ENCODE data around the gene IRF2BP2. TPM values are rescaled to one million over a fixed set of nuclear protein-coding genes. Genes with fewer than 3 reads are reported as not detected.
A peak's percentile ranks its signal among the peaks of the same experiment; 100 is the strongest.

Gene IRF2BP2
- total RNA-seq, 1 donor from 2014 or later: 206 TPM

- Mint-ChIP-seq H3K9me3 (no peaks in the 10 kb centered on the region), H3K27me3 (peaks cover 2% of the 10 kb centered on the region), H3K36me3 (ENCODE audit: low read depth) (peaks cover 5% of the 10 kb centered on the region), H3K4me1 (peaks cover 44% of the 10 kb centered on the region), H3K27ac (peak overlapping the region; percentile 100), H3K4me3 (peak overlapping the region; percentile 95)
- peak; percentile 73 for DNase-seq
- intact Hi-C loops (cut with micrococcal nuclease): loop anchor here (2.0 to 5.0 kb wide), 4 partner anchors 43 to 889 kb away; partner anchors contain the start of gene B3GALNT2
These were observed 3.3 kb upstream of the IRF2BP2 start for GRCh38 chr1:234613128-234613875.

DNA sequence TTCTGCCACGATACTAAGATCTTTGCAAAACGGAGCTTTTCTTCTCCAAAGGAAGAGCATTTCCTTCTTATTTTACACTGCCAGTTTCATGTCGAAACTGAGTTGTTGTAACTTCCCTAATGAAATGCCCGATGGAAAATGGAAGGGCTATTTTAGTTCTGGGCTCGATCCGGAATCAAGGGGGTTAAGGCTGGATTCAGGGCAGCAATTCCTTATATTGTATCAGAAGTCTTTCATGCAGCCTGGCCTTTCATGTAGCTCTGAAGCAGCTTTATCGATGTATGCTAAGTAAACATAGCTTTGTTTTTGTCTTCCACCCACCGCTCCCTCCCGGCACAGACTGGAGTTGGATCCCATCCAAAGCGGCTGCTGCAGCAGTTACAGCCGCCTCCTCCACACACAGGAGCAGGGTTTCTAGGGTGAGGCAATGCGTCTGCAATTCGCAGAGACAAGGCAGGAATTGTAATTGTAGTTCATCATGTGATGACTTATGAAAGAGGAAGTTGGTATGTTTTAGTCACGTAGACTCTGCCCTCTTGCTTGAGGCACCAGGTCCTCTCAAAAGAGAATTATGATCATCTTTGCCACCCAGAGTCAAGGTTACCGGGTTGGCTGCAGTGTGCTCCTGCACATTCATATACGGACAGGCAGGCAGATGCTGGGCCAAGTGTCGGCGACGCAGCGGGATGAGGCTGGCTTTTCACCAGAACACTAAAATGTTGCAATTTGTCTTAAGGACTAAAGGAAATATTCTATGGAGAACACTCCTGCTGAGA, 2.6 kb upstream of the IRF2BP2 start:
- peak overlapping the region; percentile 100 for H3K27ac Mint-ChIP-seq
- intact Hi-C loops (cut with micrococcal nuclease): loop anchor here (1.0 to 5.0 kb wide), 8 partner anchors 44 to 890 kb away; partner anchors contain the start of gene B3GALNT2
- peaks cover 2% of the 10 kb centered on the region for H3K27me3 Mint-ChIP-seq

DNA sequence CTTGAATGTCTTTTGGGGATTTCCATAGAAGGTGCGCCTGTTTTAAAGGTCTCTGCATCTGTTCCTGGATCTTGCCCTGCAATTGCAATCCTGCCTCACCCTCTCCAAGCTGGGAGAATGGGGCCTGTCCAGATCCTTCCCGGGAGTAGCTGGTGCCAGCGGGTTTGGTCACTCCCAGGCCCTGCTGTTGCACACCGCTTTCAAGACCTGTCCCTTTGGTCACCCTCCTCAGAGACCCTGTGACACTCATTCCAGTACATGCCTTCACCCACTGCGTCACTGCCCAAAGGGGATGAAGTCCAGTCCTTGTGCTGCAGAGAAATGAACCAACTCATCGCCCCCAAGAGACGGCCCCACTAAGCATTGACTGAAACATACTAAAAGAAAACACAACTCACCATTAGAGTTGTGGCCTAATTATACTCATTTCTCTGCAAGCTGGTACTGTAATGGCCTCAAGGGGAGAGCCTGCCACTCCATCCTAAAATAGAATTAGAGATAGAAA, 1.9 kb upstream of the IRF2BP2 start:
- peak; percentile 84 for DNase-seq
- no peaks in the 10 kb centered on the region for H3K9me3 Mint-ChIP-seq
- H3K36me3 Mint-ChIP-seq (ENCODE audit: low read depth): peaks cover 19% of the 10 kb centered on the region
- H3K27me3 Mint-ChIP-seq: peaks cover 2% of the 10 kb centered on the region
- H3K27ac Mint-ChIP-seq: peak overlapping the region; percentile 100
- H3K4me1 Mint-ChIP-seq: peaks cover 44% of the 10 kb centered on the region
- intact Hi-C loops (cut with micrococcal nuclease): loop anchor here (1.0 to 5.0 kb wide), 13 partner anchors 45 to 890 kb away; partner anchors contain the start of gene B3GALNT2
- H3K4me3 Mint-ChIP-seq: peak overlapping the region; percentile 95

More for the DNA sequence above, 2.6 kb upstream of the IRF2BP2 start:
- Mint-ChIP-seq H3K36me3 (ENCODE audit: low read depth) (peaks cover 13% of the 10 kb centered on the region), H3K9me3 (no peaks in the 10 kb centered on the region), H3K4me1 (peaks cover 44% of the 10 kb centered on the region), H3K4me3 (peak overlapping the region; percentile 95)
- peak; percentile 90 for DNase-seq

GRCh38 chr1:234611225-234611846, 1.4 kb upstream of the IRF2BP2 start:
- peak overlapping the region; percentile 95 for H3K4me3 Mint-ChIP-seq
- H3K27me3 Mint-ChIP-seq: peaks cover 2% of the 10 kb centered on the region
- no peaks in the 10 kb centered on the region for H3K9me3 Mint-ChIP-seq
- peaks cover 24% of the 10 kb centered on the region for H3K36me3 Mint-ChIP-seq (ENCODE audit: low read depth)
- DNase-seq: peak; percentile 92
- intact Hi-C loops (cut with micrococcal nuclease): loop anchor here (1.0 to 5.0 kb wide), 6 partner anchors 157 to 891 kb away; partner anchors contain the start of gene B3GALNT2
- peaks cover 42% of the 10 kb centered on the region for H3K4me1 Mint-ChIP-seq
- H3K27ac Mint-ChIP-seq: peak overlapping the region; percentile 100

DNA sequence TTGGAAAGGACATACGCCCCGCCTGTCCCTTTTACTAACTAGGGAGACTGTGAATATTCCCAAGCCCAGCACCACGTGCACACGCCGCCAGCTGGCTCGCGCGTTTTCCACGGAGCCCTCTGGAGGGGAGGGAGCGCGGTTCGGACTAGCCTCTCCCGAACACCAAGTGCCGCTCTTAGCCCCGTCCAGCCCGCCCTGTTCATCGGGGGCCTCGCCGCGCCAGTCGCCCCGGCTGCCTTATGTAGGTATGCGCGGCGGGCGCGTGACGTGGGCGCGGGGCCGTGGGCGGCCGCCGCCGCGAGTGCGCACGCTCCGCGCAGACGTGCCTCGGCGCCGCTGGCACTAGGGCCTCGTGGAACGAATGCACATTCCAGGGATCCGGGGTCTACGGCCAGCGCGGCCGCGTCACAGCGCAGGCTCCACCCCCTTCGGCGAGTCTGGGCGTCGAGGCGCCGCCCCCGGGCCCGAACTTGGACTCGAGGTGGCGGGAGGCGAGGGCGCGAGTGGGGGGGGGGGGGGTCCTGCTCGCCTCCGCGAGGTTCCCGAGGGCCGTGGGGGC, 767 bp upstream of the IRF2BP2 start:
- Mint-ChIP-seq H3K27ac (peak overlapping the region; percentile 100), H3K4me3 (peak overlapping the region; percentile 95), H3K27me3 (peaks cover 2% of the 10 kb centered on the region), H3K9me3 (no peaks in the 10 kb centered on the region), H3K4me1 (peaks cover 47% of the 10 kb centered on the region), H3K36me3 (ENCODE audit: low read depth) (peaks cover 30% of the 10 kb centered on the region)
- intact Hi-C loops (cut with micrococcal nuclease): loop anchor here (1.0 to 5.0 kb wide), 7 partner anchors 158 to 892 kb away; partner anchors contain the start of gene B3GALNT2
- peak; percentile 98 for DNase-seq

- Mint-ChIP-seq H3K36me3 (ENCODE audit: low read depth) (peaks cover 41% of the 10 kb centered on the region), H3K4me1 (peaks cover 51% of the 10 kb centered on the region), H3K27ac (no peak overlapping the region), H3K27me3 (peaks cover 2% of the 10 kb centered on the region), H3K9me3 (no peaks in the 10 kb centered on the region), H3K4me3 (peak overlapping the region; percentile 95)
- no peak for DNase-seq
- intact Hi-C loops (cut with micrococcal nuclease): loop anchor here (1.0 to 10.0 kb wide), 4 partner anchors 354 to 1255 kb away; partner anchors contain the start of genes B3GALNT2 and LYST
These were observed 311 bp downstream of the IRF2BP2 start for GRCh38 chr1:234609691-234610042.

DNA sequence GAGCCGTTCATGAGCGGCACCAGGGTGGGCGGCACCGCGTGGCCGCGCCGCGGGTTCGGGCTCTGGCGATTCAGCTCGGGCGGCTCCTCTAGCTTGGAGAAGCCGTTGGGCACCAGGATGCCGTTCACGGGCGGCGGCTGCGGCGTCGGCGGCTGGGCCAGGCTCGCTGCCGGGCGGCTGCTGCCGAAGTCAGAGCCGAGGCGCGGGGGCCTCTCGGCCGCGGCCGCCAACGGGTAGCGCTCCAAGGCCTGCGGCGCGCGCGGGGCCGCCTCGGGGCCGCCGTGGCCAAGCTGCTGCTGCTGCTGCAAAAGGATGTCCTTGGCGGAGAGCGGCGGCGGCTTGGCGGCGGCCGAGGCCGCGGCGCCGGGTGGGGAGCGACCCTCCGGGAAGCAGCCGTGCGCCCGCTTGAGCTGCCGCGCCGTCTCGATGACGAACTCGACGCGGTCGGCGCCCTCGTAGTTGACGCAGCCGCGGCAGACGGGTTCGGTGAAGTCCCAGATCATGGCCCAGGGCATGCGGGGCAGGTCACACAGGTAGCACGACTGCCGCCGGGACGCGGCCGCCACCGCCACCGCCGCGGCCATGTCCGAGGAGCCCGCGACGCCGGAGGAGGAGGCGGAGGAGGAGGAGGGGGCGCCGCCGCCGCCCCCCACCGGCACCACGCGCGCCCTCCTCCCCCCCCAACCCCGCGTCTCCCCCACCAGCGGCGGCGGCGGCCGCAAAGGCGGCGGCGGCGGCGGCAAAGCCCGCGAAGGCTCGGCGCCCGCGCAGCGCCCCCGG, 877 bp downstream of the IRF2BP2 start:
- Mint-ChIP-seq H3K27ac (peak overlapping the region; percentile 92), H3K9me3 (no peaks in the 10 kb centered on the region), H3K4me3 (peak overlapping the region; percentile 77), H3K36me3 (ENCODE audit: low read depth) (peaks cover 44% of the 10 kb centered on the region), H3K27me3 (peaks cover 2% of the 10 kb centered on the region), H3K4me1 (peaks cover 52% of the 10 kb centered on the region)
- DNase-seq: peak; percentile 90
- intact Hi-C loops (cut with micrococcal nuclease): loop anchor here (1.0 to 10.0 kb wide), 2 partner anchors 9 to 1256 kb away; partner anchors contain the start of gene LYST

DNA sequence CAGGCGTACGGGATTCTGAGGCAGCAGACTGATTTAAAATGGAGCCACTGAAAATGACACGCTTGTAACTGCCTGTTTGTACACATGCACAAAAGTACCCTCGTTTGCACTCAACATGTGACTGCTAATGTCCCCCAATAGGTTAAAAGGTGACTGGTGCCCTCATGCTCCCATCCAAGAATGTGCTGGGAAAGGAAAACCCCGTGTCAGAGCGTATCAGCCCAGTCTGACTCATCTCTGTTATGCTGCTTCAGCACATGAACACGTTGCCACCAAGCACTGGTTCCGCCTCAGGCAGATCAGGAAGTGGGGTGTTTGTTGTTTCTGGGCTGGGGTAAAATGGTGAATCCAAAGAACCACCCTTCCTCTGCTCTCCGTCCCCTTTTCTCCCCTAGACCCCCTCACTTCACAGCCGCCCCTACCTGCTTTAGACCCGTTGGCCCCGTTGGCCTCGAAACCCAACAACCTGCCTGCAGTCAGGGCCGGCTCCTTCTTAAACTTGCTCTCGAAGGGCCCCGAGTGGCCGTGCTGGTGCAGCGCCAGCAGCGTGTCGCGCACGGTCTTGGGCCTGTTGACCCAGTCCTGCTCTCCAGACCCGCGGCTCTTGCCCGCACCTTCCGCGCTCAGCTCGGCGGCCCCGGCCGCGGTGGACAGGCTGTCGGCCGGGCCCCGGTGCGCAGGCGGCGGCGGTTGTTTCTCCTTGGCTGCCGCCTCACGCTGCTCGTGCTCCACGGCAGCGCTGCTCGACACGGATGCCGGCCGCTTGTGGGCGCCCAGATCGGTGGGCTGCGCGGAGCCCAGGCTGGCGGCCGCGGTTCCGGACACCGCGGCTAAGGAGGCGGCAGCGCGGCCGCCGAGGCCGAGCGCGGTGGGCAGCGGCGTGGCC, 1.7 kb downstream of the IRF2BP2 start:
- Mint-ChIP-seq H3K27me3 (peaks cover 2% of the 10 kb centered on the region), H3K36me3 (ENCODE audit: low read depth) (peaks cover 52% of the 10 kb centered on the region)

DNA sequence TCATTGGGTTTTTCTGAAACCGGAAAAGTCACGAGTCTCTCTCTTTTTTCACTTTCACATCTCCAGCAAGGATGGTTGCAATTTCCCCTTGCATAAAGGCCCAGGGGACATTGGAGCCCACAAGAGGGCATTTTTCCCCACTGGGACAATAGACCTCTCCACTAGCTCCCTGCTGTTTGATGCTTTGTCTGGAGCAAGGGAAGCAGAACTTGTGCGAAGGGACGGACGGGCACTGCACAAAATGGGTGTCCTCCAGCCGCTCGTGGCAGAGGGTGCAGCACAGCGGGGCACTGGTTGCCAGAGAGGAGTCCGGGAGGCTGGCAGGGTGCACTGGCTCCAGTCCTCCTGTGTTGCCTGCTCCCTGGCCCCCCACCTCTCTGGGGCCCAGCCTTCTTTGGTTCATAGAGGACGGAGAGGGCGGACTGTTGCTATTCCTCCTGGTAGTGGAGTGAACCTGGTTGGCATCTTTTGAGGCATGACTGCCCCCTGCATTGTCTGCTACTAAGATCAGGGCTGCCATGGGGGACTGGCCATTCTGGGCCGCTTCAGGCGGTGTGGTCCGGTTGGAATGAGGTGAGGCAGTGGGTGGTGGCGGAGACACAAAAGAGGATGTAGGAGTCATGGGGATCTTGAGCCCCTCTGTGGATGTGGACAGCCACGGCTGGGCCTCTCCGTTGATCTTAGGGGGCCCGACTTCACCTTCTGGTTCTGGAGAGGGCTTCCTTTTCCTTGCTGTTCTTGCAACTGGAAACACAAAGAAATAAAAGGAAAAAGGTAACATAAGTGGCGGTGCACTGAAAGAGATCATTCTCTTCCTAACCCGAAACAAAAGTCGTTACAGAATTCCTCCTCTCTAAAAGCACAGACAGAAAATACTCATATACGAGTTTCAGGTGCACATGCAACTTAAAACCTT, 2.6 kb downstream of the IRF2BP2 start:
- H3K27ac Mint-ChIP-seq: peak overlapping the region; percentile 98
- peaks cover 47% of the 10 kb centered on the region for H3K4me1 Mint-ChIP-seq
- intact Hi-C loops (cut with micrococcal nuclease): loop anchor here (1.0 to 10.0 kb wide), 2 partner anchors 7 to 1257 kb away; partner anchors contain the start of gene LYST
- H3K27me3 Mint-ChIP-seq: peaks cover 2% of the 10 kb centered on the region
- H3K36me3 Mint-ChIP-seq (ENCODE audit: low read depth): peaks cover 59% of the 10 kb centered on the region
- peak overlapping the region; percentile 97 for H3K4me3 Mint-ChIP-seq
- peak; percentile 81 for DNase-seq
- no peaks in the 10 kb centered on the region for H3K9me3 Mint-ChIP-seq

More for the DNA sequence above, 1.7 kb downstream of the IRF2BP2 start:
- Mint-ChIP-seq H3K9me3 (no peaks in the 10 kb centered on the region), H3K27ac (peak overlapping the region; percentile 98), H3K4me3 (peak overlapping the region; percentile 97), H3K4me1 (peaks cover 48% of the 10 kb centered on the region)
- intact Hi-C loops (cut with micrococcal nuclease): loop anchor here (1.0 to 10.0 kb wide), 2 partner anchors 8 to 1257 kb away; partner anchors contain the start of gene LYST
- DNase-seq: peak; percentile 94

DNA sequence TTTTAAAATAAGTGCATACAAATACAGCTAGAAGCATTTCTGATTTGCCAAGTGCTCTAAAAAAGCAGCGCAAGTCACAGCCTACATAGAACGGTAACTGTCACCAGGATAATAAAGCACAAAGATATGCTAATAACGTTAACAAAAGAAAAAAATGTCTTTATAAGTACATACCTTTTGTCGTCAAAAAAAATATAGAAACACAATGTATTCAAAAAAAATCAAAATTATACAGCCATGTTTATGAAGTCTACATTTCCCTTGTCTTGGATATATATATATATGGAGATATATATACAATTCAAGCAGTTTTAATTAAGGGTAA, 3.2 kb downstream of the IRF2BP2 start:
- H3K36me3 Mint-ChIP-seq (ENCODE audit: low read depth): peaks cover 62% of the 10 kb centered on the region
- H3K27ac Mint-ChIP-seq: peak overlapping the region; percentile 98
- DNase-seq: no peak
- H3K4me1 Mint-ChIP-seq: peaks cover 45% of the 10 kb centered on the region
- peaks cover 2% of the 10 kb centered on the region for H3K27me3 Mint-ChIP-seq
- peak overlapping the region; percentile 97 for H3K4me3 Mint-ChIP-seq
- H3K9me3 Mint-ChIP-seq: no peaks in the 10 kb centered on the region
- intact Hi-C loops (cut with micrococcal nuclease): loop anchor here (10.0 kb wide), 1 partner anchor 1258 kb away; the partner anchor contains the start of gene LYST
